ENCODE data around the gene WDR86.

The WDR86 gene

DNA sequence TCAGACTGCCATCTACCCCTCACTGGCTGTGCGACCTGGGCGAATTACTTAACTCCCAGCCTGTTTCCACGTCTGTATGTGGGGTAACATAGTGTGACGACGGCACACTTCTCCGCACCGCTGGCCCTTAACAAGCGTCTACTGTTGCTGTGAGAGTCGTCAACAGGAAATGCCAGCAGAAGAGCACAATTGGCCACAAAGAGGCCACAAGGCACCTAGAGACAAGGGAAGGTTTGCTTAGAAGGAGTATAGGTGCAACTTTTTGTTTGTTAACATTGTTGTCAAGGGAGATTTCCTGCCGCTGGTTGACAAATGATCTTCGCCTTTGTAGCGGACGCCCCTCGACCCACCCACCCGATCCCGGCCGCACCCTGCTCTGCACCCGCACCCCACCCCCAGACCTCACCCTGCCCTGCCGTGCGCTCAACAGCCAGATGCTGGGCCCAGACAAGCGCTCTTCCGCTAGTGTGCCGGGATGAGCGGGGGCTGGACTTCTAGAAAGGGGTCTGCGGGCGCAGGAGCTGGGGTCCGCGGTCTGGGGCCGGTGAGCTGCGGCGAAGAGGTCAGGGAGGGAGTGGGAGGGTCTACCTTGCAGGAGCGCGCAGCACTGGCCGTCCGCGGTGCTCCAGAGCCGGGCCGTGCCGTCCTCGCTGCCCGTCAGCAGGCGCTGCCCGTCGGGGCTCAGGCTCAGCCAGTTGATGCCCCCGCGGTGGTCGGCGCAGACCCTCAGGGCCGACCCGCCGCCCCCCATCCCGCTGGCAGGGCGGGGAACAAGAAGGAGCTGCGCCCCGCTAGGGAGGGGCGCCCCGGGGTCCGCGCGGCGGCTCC lies 785 bp downstream of the WDR86 start:
- DNase-seq (ENCODE audit: extremely low spot score) = no peak
- POLR2A ChIA-PET = no interaction called here
- CTCF ChIA-PET = interaction anchor here (1.3 kb wide), 1 partner anchor 39 kb away, joined by 3 read pairs; no protein-coding TSS in a partner anchor
- TF ChIP-seq, protein P1, sequence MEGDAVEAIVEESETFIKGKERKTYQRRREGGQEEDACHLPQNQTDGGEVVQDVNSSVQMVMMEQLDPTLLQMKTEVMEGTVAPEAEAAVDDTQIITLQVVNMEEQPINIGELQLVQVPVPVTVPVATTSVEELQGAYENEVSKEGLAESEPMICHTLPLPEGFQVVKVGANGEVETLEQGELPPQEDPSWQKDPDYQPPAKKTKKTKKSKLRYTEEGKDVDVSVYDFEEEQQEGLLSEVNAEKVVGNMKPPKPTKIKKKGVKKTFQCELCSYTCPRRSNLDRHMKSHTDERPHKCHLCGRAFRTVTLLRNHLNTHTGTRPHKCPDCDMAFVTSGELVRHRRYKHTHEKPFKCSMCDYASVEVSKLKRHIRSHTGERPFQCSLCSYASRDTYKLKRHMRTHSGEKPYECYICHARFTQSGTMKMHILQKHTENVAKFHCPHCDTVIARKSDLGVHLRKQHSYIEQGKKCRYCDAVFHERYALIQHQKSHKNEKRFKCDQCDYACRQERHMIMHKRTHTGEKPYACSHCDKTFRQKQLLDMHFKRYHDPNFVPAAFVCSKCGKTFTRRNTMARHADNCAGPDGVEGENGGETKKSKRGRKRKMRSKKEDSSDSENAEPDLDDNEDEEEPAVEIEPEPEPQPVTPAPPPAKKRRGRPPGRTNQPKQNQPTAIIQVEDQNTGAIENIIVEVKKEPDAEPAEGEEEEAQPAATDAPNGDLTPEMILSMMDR (IDR thresholded peaks at IDR 0.05; ENCODE audit: control extremely low read depth, extremely low read depth, low read depth, missing control alignments) = no peak

DNA sequence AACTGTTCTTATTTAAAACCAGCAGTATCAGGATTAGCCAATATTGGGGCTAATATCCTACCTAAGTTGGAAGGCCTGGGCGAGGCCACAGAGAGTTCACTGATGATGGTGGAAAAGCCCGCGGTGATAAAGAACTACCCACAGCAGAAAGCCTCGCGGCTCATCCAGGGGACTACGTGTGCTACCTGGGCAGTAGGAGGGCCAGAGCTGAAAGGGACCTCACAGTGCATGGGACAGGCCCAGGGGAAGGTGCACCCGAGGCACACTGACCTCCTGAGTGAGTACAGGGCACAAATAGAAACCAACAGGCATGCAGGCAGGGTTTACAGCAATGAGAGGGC lies 1.4 kb downstream of the WDR86 start:
- no peak for DNase-seq (ENCODE audit: extremely low spot score)
- CTCF ChIA-PET = no interaction called here
- POLR2A ChIA-PET = no interaction called here
- TF ChIP-seq, protein P1 (IDR thresholded peaks at IDR 0.05; ENCODE audit: control extremely low read depth, extremely low read depth, low read depth, missing control alignments) = no peak

DNA sequence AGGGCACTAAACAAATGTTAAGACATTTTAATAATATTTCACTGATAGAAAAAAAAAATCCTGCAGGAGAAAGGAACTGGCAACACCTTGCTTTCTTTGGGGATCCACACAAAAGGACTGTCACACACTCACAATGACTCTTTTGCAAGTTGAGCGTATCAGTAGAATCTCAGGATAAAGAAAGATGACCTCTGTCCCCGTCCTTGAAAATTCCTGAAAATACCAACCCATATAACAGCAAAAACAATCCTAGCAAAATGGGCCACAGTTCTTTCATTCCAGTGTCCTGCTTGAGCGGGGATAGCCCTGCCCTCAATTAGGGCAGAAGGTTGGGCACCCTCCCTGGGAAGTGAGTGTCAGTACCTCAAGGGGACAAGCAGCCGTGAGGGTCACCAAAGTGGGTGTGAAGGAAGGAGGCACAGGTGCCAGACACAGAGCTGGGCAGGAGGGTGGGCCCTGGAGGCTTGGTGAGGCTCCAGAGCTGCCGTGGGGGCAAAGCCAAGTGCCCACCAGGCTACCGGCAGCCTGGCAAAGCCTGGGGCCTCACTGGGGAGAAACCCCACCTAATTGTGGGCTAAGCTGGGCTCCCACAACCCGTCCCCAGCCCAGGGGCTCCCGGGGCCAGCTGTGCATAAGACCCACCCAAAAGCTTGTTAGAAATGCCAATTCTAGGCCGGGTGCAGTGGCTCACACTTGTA lies 2.8 kb downstream of the WDR86 start:
- ChIA-PET CTCF (interaction anchor here (1.0 kb wide), 1 partner anchor 26 kb away, joined by 3 read pairs; no protein-coding TSS in a partner anchor), POLR2A (no interaction called here)
- no peak for DNase-seq (ENCODE audit: extremely low spot score)
- TF ChIP-seq, protein P1 (IDR thresholded peaks at IDR 0.05; ENCODE audit: control extremely low read depth, extremely low read depth, low read depth, missing control alignments) = no peak

DNA sequence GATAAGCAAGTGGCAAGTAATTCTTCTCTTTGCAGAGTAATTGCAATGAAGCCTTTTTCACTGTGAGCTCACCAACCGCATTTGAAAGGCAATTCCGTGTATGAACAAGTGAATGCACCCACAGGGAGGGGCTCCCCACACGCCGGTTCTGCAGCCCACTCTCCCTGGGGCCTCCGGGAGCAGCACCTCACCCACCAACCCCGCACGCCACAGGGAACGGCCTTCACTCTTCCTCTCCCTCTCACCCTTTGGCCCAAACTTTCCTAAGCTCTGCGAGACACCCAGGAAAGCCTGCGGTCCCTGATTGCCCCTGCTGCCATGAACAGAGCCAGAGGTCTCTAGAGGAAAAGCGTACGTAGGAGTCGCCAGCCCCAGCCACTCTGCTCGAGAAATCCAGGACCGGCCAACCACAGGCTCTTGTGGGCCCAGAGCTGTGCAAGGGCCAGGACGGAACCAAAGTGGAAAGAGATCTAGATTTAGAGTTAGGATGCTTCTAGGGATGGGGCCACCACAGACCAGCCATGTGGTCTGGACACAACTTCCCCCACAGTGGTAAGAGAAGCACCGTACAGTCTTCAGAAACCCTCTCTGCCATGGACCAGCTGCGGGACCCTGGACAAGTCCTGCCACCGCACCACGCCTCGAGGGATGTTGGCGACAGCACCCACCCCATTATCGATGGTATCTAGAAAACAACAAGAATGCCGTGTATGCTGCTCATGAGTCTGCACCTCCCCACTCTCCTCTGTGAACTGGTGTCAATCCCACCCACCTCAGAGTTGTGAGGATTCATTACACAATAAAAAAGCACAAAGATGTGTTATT lies 3.6 kb downstream of the WDR86 start:
- POLR2A ChIA-PET = no interaction called here
- TF ChIP-seq, protein P1 (IDR thresholded peaks at IDR 0.05; ENCODE audit: control extremely low read depth, extremely low read depth, low read depth, missing control alignments) = no peak
- CTCF ChIA-PET = interaction anchor here (1.0 kb wide), 1 partner anchor 27 kb away, joined by 3 read pairs; no protein-coding TSS in a partner anchor
- DNase-seq (ENCODE audit: extremely low spot score) = no peak

DNA sequence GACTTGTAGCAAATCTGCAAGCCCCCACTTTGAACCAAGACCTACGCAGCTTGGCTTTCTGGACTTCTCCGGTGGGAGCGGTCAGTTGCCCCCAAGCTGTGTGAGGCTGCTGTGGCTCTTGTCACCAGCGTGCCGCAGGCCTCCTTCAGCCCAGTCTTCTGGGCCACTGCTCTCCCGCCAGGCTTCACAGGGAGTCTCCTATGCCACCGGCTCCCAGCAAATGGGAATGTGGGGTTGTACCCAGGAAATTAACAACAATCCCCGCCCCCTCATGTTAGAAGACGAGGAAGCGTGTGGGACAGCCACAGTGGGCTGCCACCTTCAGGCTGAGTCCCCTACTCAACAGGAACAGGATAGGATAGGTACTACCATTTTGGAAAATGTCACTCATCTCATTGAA lies 4.2 kb downstream of the WDR86 start:
- DNase-seq (ENCODE audit: extremely low spot score) = no peak
- TF ChIP-seq, protein P1 (IDR thresholded peaks at IDR 0.05; ENCODE audit: control extremely low read depth, extremely low read depth, low read depth, missing control alignments) = no peak
- POLR2A ChIA-PET = no interaction called here
- CTCF ChIA-PET = interaction anchor here (1.4 kb wide), 1 partner anchor 43 kb away, joined by 5 read pairs; no protein-coding TSS in a partner anchor

DNA sequence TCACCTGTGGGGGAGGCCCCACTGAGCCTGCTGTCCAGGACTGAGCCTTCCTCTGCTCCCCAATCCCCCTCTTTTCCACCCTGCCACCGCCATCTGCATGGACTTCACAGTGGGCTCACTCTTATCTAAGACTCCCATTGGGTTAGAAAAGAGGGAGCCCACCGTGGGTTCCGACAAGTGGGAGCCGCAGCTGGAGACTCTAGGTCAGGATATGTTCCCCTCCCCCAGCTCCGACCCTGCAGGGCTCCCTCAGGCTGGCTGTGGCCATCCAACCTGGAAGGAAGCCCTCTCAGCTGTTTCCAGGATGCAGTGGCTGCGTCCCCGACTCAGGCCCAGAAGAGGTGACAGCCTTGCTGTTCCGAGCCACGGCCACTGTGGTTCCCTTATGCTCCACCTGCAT lies 4.8 kb downstream of the WDR86 start:
- POLR2A ChIA-PET = no interaction called here
- no peak for DNase-seq (ENCODE audit: extremely low spot score)
- CTCF ChIA-PET = interaction anchor here (0.9 to 1.4 kb wide), 2 partner anchors 41 to 43 kb away, joined by 3 to 5 read pairs; no protein-coding TSS in a partner anchor
- TF ChIP-seq, protein P1 (IDR thresholded peaks at IDR 0.05; ENCODE audit: control extremely low read depth, extremely low read depth, low read depth, missing control alignments) = no peak

Measured in GM10248 (cell line).